Mucosa of gallbladder (tissue), 1 donor: ENCODE measurements around the gene GOLGA6C. TPM values are rescaled to one million over a fixed set of nuclear protein-coding genes. Genes with fewer than 3 reads are reported as not detected.
"Not testable (repeated sequence)": the region's sequence is repeated elsewhere in the genome, so short reads cannot be mapped to it uniquely, and the experiment has no call there.

Experiments
- DNase-seq: peaks from one replicate; pipeline ENCODE4 v3.0.0-alpha.2; 2020; ENCODE audit warnings: low spot score
- total RNA-seq: library from RNA; stranded (reverse); gene quantifications from one replicate; pipeline ENCODE4 v1.2.1, GENCODE V29; 2021
- donor health status: DM: no; HTN: no; CAD: no.

The GOLGA6C gene
- total RNA-seq, 1 donor from 2014 or later, result not detected

DNA sequence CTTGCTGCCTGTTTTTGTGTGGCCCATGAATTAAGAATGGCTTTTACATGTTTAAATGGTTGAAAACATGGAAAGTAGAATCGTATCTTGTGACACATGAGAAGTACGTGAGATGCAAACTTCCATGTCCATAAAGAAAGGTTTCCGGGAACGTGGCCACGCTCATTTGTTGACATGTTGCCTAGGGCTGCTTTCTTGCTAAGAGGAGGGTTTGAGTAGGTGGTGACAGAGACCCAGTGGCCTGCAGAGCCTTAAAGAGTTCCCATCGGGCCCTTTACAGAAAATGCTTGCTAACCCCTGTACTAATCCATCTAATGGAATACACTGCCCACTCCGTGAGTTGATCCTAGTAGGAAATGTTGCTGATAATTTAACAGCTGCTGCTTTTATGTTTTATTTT, 31.0 kb upstream of the GOLGA6C start:
- not testable (repeated sequence) for DNase-seq

- DNase-seq, result no peak
These were observed 30.4 kb upstream of the GOLGA6C start for GRCh38 chr15:75227663-75228280.

GRCh38 chr15:75228787-75229186, 29.3 kb upstream of the GOLGA6C start:
- DNase-seq, result no peak

GRCh38 chr15:75229191-75230015, 28.7 kb upstream of the GOLGA6C start:
- DNase-seq, result no peak

DNA sequence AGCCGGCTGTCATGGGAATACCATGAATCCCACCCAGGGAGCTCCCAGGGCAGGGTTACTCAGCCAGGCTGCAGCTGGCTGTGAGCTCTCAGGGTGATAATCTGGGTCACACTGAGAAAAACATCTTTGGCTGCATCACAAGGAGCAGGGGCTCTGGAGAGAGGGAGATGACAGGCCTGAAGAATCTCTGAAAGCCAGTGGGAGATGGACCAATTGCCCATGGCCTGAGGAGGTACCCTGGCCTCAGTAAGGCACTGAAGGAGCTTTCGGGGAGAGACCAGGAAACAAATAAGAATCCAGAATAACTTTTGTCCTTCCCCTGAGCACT, 28.2 kb upstream of the GOLGA6C start:
- no peak for DNase-seq

GRCh38 chr15:75230551-75231371, 27.4 kb upstream of the GOLGA6C start:
- no peak for DNase-seq

GRCh38 chr15:75231836-75232235, 26.3 kb upstream of the GOLGA6C start:
- DNase-seq, result no peak

GRCh38 chr15:75232252-75232813, 25.8 kb upstream of the GOLGA6C start:
- DNase-seq, result no peak

DNA sequence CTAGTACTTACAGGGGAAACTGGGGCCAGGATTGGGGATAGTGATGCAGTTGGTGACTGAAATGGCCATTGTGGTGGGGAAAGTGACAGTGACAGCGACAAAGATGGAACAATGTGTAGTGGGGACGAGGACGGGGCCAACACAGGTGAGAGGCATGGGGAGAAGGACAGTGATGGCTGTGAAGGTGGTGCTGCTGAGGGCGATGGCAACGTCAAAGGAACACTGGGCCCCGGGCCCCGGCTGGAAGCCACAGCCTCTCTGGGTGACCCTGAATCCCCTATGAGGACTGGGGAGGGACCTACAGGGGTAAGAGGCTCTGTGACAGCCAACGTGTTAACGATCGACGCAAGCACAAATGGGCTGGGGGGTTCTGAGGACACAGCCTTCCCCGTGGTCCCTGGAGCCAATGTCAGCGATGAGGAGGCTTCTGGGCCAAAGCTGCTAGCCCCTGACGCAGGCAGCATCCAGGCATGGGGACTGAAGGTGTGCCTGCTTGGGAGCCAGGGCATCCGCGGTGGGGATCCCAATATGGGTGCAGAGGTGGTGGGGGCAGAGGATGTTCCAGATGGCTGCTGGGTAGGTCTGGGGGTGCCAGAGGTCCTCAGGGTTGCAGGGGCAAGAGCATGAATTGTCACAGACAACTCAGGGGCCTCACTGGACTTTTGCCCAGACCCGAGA, 25.2 kb upstream of the GOLGA6C start:
- no peak for DNase-seq

DNA sequence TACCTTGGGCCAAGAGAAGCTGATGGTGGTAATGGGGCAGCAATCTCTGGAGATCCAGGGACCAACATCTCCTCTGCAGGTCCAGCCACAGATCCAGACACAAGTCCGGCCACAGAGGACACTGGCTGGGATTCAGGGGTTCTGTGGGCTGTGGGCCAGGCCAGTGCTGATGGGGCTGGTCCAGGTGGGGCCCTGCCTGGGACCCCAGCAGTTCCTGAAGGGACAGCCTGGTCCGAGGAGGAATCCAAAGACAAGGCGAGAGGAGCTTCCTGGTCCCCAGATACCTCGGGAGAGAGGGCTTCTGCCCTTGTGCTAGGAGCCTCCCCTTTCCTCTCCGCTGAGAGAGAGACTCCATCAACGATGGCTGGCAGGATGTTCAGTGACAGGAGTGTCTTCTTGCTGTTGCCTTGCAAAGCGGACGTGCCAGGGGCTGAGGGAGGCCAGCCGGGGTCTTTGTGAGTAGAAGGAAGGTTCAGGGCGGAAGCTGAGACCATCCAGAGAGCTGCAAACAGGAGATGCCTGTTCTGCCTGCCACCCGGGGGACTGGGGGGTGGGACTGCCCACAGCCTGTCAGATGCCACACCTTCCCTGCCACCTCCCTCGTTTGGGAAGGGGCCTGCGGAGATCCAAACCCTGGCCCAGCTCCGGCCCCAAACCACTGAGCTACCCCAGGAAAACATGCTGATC, 24.5 kb upstream of the GOLGA6C start:
- DNase-seq, result no peak

GRCh38 chr15:75234191-75234810, 23.8 kb upstream of the GOLGA6C start:
- DNase-seq, result no peak

DNA sequence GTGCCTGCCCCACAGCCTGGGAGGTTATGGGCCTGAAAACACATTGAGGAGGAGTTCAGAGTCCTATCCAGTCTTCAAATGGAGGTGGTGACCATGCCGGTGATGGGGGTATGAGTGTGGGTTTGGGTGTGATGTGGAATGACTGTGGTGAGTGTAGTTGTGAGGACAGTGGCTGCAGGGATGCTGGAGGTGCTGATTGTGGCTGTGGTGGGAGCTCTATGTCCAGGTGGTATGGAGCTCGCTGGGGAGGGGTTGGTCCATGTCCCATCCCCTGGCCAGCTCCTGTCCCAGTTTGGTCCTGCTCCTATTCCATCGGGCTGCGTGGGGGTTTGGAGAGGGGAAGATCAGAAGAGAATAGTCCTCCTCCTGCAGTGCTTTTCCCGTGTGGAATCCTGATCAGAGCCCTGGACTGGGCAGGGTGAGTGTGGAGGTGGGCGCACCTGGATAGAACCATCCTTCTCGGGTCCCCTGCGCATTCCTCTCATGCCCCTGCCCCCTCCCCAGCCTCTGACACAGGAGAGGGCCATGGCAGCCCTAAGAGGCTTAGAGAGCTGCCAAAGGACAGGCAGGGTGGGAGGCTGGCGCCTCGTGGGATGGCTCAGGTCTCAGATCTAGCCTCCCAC, 23.0 kb upstream of the GOLGA6C start:
- DNase-seq, result no peak

DNA sequence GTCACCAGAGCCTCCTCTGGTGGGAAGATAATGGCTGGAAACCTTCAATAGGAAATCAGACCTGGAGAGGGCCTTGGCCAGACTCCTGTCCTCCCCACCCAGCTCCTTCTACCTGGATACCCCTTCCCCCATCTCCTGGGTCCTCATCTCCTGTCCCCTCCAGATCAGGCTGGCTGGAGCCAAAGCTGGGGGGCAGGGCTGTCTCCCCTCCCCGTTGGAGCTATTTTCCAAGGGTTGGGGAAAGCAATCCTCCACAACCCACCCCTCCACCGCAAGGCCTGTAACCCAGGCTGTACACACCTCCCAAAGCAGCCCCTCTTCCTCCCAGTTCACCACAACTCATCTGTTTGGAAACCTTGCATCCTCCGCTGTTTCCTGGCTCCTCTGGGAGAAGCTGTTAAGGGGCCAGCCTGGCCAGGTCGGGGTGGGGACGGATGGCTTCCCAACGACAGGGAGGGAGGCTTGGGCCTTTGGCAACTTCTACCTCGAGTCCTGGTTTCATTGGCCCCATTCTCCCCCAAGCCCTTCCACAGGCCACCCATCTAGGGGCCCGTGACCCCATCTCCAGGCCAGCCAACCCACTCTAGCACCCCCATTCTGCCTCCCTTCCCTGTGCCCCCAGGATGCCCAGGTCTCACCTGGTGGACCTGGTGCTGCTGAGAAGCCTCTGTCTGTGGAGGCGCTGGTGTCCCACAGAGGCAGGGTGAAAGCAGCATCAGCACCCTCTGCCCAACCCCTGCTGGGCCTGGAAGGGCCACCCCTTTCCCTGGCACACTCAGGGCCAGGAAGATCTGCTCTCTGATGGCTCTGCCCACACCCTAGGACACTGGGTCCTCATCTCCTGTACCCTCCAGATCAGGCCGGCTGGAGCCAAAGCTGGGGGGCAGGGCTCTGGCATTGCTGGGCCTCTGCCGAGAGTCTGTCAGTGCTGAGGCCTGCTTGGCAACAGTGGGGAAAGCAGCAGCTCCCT, 22.1 kb upstream of the GOLGA6C start:
- DNase-seq, result no peak

GRCh38 chr15:75237316-75237982, 20.7 kb upstream of the GOLGA6C start:
- no peak for DNase-seq

DNA sequence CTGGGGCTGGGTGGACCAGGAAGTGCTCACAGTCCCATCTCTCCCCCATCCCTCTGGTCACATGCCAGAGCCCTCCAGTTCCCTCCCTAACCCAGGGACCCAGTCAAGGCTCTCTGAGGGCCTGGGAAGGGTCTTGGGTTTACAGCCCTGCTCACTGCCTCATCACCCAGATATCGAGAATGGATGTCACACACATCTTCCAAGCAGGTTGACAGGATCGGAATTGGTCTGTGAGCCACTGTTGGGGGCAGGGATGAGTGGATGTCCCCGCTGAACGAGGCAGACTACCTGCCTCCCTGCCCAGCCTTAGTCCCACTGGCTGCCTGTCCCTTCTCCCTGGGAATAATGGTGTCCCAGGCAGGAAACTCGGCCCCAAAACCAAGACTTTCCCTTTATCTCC, 20.0 kb upstream of the GOLGA6C start:
- DNase-seq, result no peak

DNA sequence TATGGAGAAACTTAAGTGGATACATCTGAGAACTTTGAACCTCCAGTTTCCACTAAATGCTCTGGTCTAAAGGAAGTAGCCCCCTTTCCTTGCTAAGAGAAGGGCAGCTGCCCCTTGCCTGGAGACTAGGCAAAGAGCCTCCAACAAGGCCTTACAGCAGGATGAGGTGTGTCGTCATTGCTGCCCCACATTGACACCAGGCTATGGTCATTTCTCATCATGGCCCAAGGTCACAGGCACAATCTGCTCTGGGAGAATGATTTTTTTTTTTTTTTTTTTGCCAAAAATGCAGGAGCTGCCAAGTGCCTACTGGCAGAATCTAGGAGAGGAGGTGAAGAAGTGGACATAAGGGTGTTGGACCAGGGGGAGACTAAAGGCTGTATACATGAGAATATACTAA, 12.4 kb upstream of the GOLGA6C start:
- not testable (repeated sequence) for DNase-seq

DNA sequence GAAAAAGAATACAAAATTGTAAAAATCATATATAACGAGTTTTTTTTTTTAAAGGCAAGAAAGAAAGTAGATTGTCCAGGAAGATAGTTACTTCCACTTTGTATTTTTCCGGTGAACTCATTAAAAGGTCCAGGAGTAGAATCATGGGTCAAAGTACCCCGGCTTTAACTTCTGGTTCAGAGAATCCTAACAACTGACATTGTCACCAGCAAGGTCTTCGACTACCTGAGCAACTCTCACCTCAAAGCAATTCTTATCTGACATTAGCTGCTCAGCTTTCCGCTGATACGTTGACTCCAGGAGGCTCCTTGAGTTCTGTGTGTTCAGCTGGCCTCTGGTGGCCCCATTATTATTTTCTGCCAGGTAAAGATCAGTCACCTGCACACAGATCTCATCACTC, 9.1 kb upstream of the GOLGA6C start:
- DNase-seq, result not testable (repeated sequence)

- no peak for DNase-seq
These were observed 8.4 kb upstream of the GOLGA6C start for GRCh38 chr15:75249726-75250125.
